ENCODE results near the gene NCAPG2. TPM values are rescaled to one million over a fixed set of nuclear protein-coding genes. Genes with fewer than 3 reads are reported as not detected.
"Not testable (repeated sequence)": the region's sequence is repeated elsewhere in the genome, so short reads cannot be mapped to it uniquely, and the experiment has no call there.

The NCAPG2 gene
- total RNA-seq, 2 donors from 2014 or later = 45.0 to 117 TPM

- not testable (repeated sequence) for H3K27me3 Mint-ChIP-seq
- peaks cover 20% of the 10 kb centered on the region for H3K36me3 Mint-ChIP-seq
Measured at GRCh38 chr7:158666966-158667678, 37.5 kb downstream of the NCAPG2 start.

GRCh38 chr7:158666401-158666800 is 38.2 kb downstream of the NCAPG2 start:
- no peak for ATAC-seq
- DNase-seq (ENCODE audit: low spot score) = no peak
- Mint-ChIP-seq H3K27me3 (no peaks in the 10 kb centered on the region), H3K4me1 (ENCODE audit: low read depth in 2 of 2) (peaks cover 12 to 20% of the 10 kb centered on the region in 2 donors), H3K9me3 (no peaks in the 10 kb centered on the region), H3K4me3 (no peak overlapping the region), H3K27ac (no peak overlapping the region), H3K36me3 (peaks cover 20% of the 10 kb centered on the region)

More at GRCh38 chr7:158666966-158667678, 37.5 kb downstream of the NCAPG2 start:
- not testable (repeated sequence) for H3K4me3 Mint-ChIP-seq; DNase-seq (ENCODE audit: low spot score); H3K9me3 Mint-ChIP-seq; H3K27ac Mint-ChIP-seq; ATAC-seq
- peaks cover 12 to 20% of the 10 kb centered on the region in 2 donors for H3K4me1 Mint-ChIP-seq (ENCODE audit: low read depth in 2 of 2)

- ATAC-seq (no peak), DNase-seq (ENCODE audit: low spot score) (no peak)
- Mint-ChIP-seq H3K36me3 (peaks cover 26% of the 10 kb centered on the region), H3K4me1 (ENCODE audit: low read depth in 2 of 2) (peaks cover 12 to 20% of the 10 kb centered on the region in 2 donors), H3K9me3 (no peaks in the 10 kb centered on the region), H3K27ac (peak overlapping the region in 1 of 2 donors; percentile 32), H3K27me3 (no peaks in the 10 kb centered on the region), H3K4me3 (peak overlapping the region; percentile 2)
Measured at GRCh38 chr7:158664406-158664805, 40.2 kb downstream of the NCAPG2 start.

GRCh38 chr7:158663428-158663741 is 41.2 kb downstream of the NCAPG2 start:
- peak overlapping the region; percentile 74 for H3K4me3 Mint-ChIP-seq
- H3K27ac Mint-ChIP-seq = peak overlapping the region in 1 of 2 donors; percentile 10
- peaks cover 26% of the 10 kb centered on the region for H3K36me3 Mint-ChIP-seq
- DNase-seq (ENCODE audit: low spot score) (no peak), ATAC-seq (peak in 1 of 2 donors; percentile 50)
- peaks cover 12 to 20% of the 10 kb centered on the region in 2 donors for H3K4me1 Mint-ChIP-seq (ENCODE audit: low read depth in 2 of 2)
- H3K9me3 Mint-ChIP-seq = no peaks in the 10 kb centered on the region
- H3K27me3 Mint-ChIP-seq = no peaks in the 10 kb centered on the region

- Mint-ChIP-seq H3K4me3 (peak overlapping the region; percentile 74), H3K9me3 (no peaks in the 10 kb centered on the region), H3K4me1 (ENCODE audit: low read depth in 2 of 2) (peaks cover 12 to 20% of the 10 kb centered on the region in 2 donors), H3K27ac (peak overlapping the region in 1 of 2 donors; percentile 10), H3K36me3 (peaks cover 26% of the 10 kb centered on the region), H3K27me3 (no peaks in the 10 kb centered on the region)
- ATAC-seq (peak; percentile 61 to 88), DNase-seq (ENCODE audit: low spot score) (no peak)
Measured at GRCh38 chr7:158662610-158663427, 41.8 kb downstream of the NCAPG2 start.

GRCh38 chr7:158658475-158658874 is 46.1 kb downstream of the NCAPG2 start:
- peaks cover 6 to 22% of the 10 kb centered on the region in 2 donors for H3K4me1 Mint-ChIP-seq (ENCODE audit: low read depth in 2 of 2)
- ATAC-seq (no peak), DNase-seq (ENCODE audit: low spot score) (no peak)
- H3K9me3 Mint-ChIP-seq = no peaks in the 10 kb centered on the region
- H3K27me3 Mint-ChIP-seq = no peaks in the 10 kb centered on the region
- H3K27ac Mint-ChIP-seq = no peak overlapping the region
- no peak overlapping the region for H3K4me3 Mint-ChIP-seq
- H3K36me3 Mint-ChIP-seq = peaks cover 11% of the 10 kb centered on the region

- no peak for DNase-seq (ENCODE audit: low spot score)
- ATAC-seq = no peak
- H3K27ac Mint-ChIP-seq = peak overlapping the region in 1 of 2 donors; percentile 57
- H3K4me1 Mint-ChIP-seq (ENCODE audit: low read depth in 2 of 2) = peaks cover 0 to 12% of the 10 kb centered on the region in 2 donors
- H3K9me3 Mint-ChIP-seq = no peaks in the 10 kb centered on the region
- no peak overlapping the region for H3K4me3 Mint-ChIP-seq
- no peaks in the 10 kb centered on the region for H3K27me3 Mint-ChIP-seq
- H3K36me3 Mint-ChIP-seq = peaks cover 6% of the 10 kb centered on the region
Measured at GRCh38 chr7:158657189-158657746, 47.3 kb downstream of the NCAPG2 start.

- Mint-ChIP-seq H3K27ac (peak overlapping the region in 1 of 2 donors; percentile 52), H3K36me3 (peaks cover 8% of the 10 kb centered on the region), H3K4me1 (ENCODE audit: low read depth in 2 of 2) (peaks cover 3 to 12% of the 10 kb centered on the region in 2 donors), H3K9me3 (no peaks in the 10 kb centered on the region), H3K4me3 (peak overlapping the region; percentile 36), H3K27me3 (no peaks in the 10 kb centered on the region)
- DNase-seq (ENCODE audit: low spot score) (no peak), ATAC-seq (peak; percentile 85 to 96)
Measured at GRCh38 chr7:158655931-158656441, 48.6 kb downstream of the NCAPG2 start.

- no peak for DNase-seq (ENCODE audit: low spot score)
- H3K4me3 Mint-ChIP-seq = peak overlapping the region; percentile 36
- no peaks in the 10 kb centered on the region for H3K27me3 Mint-ChIP-seq
- peak; percentile 1 to 48 for ATAC-seq
- H3K36me3 Mint-ChIP-seq = peaks cover 4% of the 10 kb centered on the region
- H3K4me1 Mint-ChIP-seq (ENCODE audit: low read depth in 2 of 2) = peaks cover 3 to 12% of the 10 kb centered on the region in 2 donors
- H3K9me3 Mint-ChIP-seq = no peaks in the 10 kb centered on the region
- peak overlapping the region in 1 of 2 donors; percentile 52 for H3K27ac Mint-ChIP-seq
Measured at GRCh38 chr7:158655507-158655906, 49.1 kb downstream of the NCAPG2 start.

GRCh38 chr7:158651968-158652565 is 52.5 kb downstream of the NCAPG2 start:
- DNase-seq (ENCODE audit: low spot score) (no peak), ATAC-seq (no peak)
- Mint-ChIP-seq H3K9me3 (no peaks in the 10 kb centered on the region), H3K27ac (no peak overlapping the region), H3K4me3 (no peak overlapping the region), H3K36me3 (peaks cover 9% of the 10 kb centered on the region), H3K27me3 (no peaks in the 10 kb centered on the region), H3K4me1 (ENCODE audit: low read depth in 2 of 2) (peaks cover 3 to 12% of the 10 kb centered on the region in 2 donors)

- DNase-seq (ENCODE audit: low spot score) (no peak), ATAC-seq (no peak)
- H3K4me3 Mint-ChIP-seq = no peak overlapping the region
- peaks cover 9% of the 10 kb centered on the region for H3K36me3 Mint-ChIP-seq
- no peaks in the 10 kb centered on the region for H3K27me3 Mint-ChIP-seq
- peaks cover 3% of the 10 kb centered on the region in 2 donors for H3K4me1 Mint-ChIP-seq (ENCODE audit: low read depth in 2 of 2)
- no peak overlapping the region for H3K27ac Mint-ChIP-seq
- no peaks in the 10 kb centered on the region for H3K9me3 Mint-ChIP-seq
Measured at GRCh38 chr7:158650821-158651225, 53.8 kb downstream of the NCAPG2 start.

GRCh38 chr7:158649279-158649678 is 55.3 kb downstream of the NCAPG2 start:
- Mint-ChIP-seq H3K27ac (no peak overlapping the region), H3K36me3 (peaks cover 18% of the 10 kb centered on the region), H3K4me3 (no peak overlapping the region), H3K9me3 (no peaks in the 10 kb centered on the region), H3K4me1 (ENCODE audit: low read depth in 2 of 2) (peaks cover 0 to 3% of the 10 kb centered on the region in 2 donors), H3K27me3 (no peaks in the 10 kb centered on the region)
- ATAC-seq (no peak), DNase-seq (ENCODE audit: low spot score) (no peak)

GRCh38 chr7:158648787-158649186 is 55.8 kb downstream of the NCAPG2 start:
- no peak overlapping the region for H3K27ac Mint-ChIP-seq
- no peak for ATAC-seq
- no peak for DNase-seq (ENCODE audit: low spot score)
- H3K4me3 Mint-ChIP-seq = no peak overlapping the region
- H3K36me3 Mint-ChIP-seq = peaks cover 22% of the 10 kb centered on the region
- no peaks in the 10 kb centered on the region for H3K27me3 Mint-ChIP-seq
- peaks cover 0 to 3% of the 10 kb centered on the region in 2 donors for H3K4me1 Mint-ChIP-seq (ENCODE audit: low read depth in 2 of 2)
- no peaks in the 10 kb centered on the region for H3K9me3 Mint-ChIP-seq
